HCT116 (cell line): ENCODE data around the gene APOBEC3F. TPM values are rescaled to one million over a fixed set of nuclear protein-coding genes. Genes with fewer than 3 reads are reported as not detected.

Experiments used
- ATAC-seq: fragments of 200-7000 bp; cut with Tn5 transposase; 2 replicates; pipeline ENCODE4 v1.9.1; 2020; ENCODE audit warnings: mild to moderate bottlenecking, moderate library complexity
- BruUV-seq: library from RNA; stranded (reverse); fragments of 400-500 nt; replicated peaks from 2 replicates; lab custom pipeline; 2021; lab: Mats Ljungman, UMichigan
- CTCF ChIA-PET: fragments of 300-600 bp; sonication (Branson Sonifier 250); formaldehyde crosslinking; loops from one replicate; lab custom pipeline; 2021; ENCODE audit warnings: antibody characterized with exemption; lab: Charles Lee
- POLR2A ChIA-PET: fragments of 300-600, 350-600 bp; sonication (Branson Sonifier 250); formaldehyde crosslinking; loops from one replicate; lab custom pipeline; 2021; ENCODE audit warnings: antibody characterized with exemption; lab: Charles Lee
- RAD21 ChIA-PET, 2 experiments: fragments of 300-600 bp; sonication (Branson Sonifier 250); formaldehyde crosslinking; loops; one replicate each; lab custom pipeline; 2023; ENCODE audit warnings: low total read pairs in 2 of 2; ENCODE audit not compliant: uncharacterized antibody in 2 of 2, unreplicated experiment in 2 of 2, low non-redundant PET in 1 of 2; lab: Charles Lee
- DNase-seq: peaks from one replicate; pipeline ENCODE4 v3.0.0-alpha.2; 2010; ENCODE audit warnings: low read depth, low spot score
- H2AFZ ChIP-seq: fragments of 200-600 bp; shearing (Covaris generic), sonication (generic); 2 replicates; pipeline ENCODE4 v1.6.1; 2017; ENCODE audit warnings: low read depth, mixed run types, mixed read lengths, antibody characterized with exemption, low read length; ENCODE audit not compliant: poor library complexity, severe bottlenecking
- H3K27ac ChIP-seq: 2 replicates; pipeline ENCODE4 v1.5.1; 2012; ENCODE audit warnings: low read depth, low read length
- H3K27me3 ChIP-seq: fragments of 200-600 bp; sonication (generic); 2 replicates; pipeline ENCODE4 v1.6.1; 2016; ENCODE audit warnings: mixed run types, low read length, mixed read lengths; ENCODE audit not compliant: insufficient read depth
- H3K36me3 ChIP-seq, 2 experiments: fragments of 200-500 bp in 1 of 2; fragments of 200-600 bp in 1 of 2; sonication (Bioruptor generic) in 1 of 2; sonication (generic) in 1 of 2; 2 replicates each; pipeline versions ENCODE4 v1.5.1 to v1.6.1; 2014 to 2016; ENCODE audit warnings: low read length in 2 of 2, inconsistent platforms in 1 of 2, mixed read lengths in 1 of 2, mixed run types in 1 of 2; ENCODE audit not compliant: insufficient read depth in 2 of 2, control insufficient read depth in 1 of 2
- H3K4me1 ChIP-seq, 2 experiments: fragments of 200-600 bp in 1 of 2; sonication (generic) in 1 of 2; 2 replicates each; pipeline versions ENCODE4 v1.5.1 to v1.6.1; 2012 to 2017; ENCODE audit warnings: low read length in 2 of 2, inconsistent platforms in 1 of 2, mild to moderate bottlenecking in 1 of 2, mixed read lengths in 1 of 2, mixed run types in 1 of 2, moderate library complexity in 1 of 2; ENCODE audit not compliant: insufficient read depth in 2 of 2, control insufficient read depth in 1 of 2
- H3K4me2 ChIP-seq: fragments of 200-600 bp; sonication (generic); 2 replicates; pipeline ENCODE4 v1.6.1; 2017; ENCODE audit warnings: mixed run types, low read length, mixed read lengths
- H3K4me3 ChIP-seq, 2 experiments: fragments of 200-600 bp in 1 of 2; sonication (generic) in 1 of 2; replicated peaks in 1 of 2; 2 replicates each; pipeline ENCODE4 v1.5.1; 2011 to 2016; ENCODE audit warnings: low read length in 2 of 2, control low read depth in 1 of 2, low read depth in 1 of 2, mild to moderate bottlenecking in 1 of 2, mixed read lengths in 1 of 2, mixed run types in 1 of 2
- H3K79me2 ChIP-seq: fragments of 200-600 bp; sonication (generic); 2 replicates; pipeline ENCODE4 v1.6.1; 2017; ENCODE audit warnings: mild to moderate bottlenecking, mixed run types, low read length, moderate library complexity, mixed read lengths; ENCODE audit not compliant: insufficient read depth
- H3K9ac ChIP-seq: fragments of 200-600 bp; sonication (generic); 2 replicates; pipeline ENCODE4 v1.6.1; 2016; ENCODE audit warnings: low read length, mixed read lengths
- H3K9me2 ChIP-seq: fragments of 200-600 bp; sonication (generic), shearing (Covaris generic); 2 replicates; pipeline ENCODE4 v1.6.1; 2017; ENCODE audit warnings: mixed run types, mild to moderate bottlenecking, moderate library complexity; ENCODE audit not compliant: insufficient read depth
- H3K9me3 ChIP-seq, 2 experiments: fragments of 200-500 bp in 1 of 2; fragments of 200-600 bp in 1 of 2; sonication (Bioruptor generic) in 1 of 2; sonication (generic) in 1 of 2; 2 replicates each; pipeline ENCODE4 v1.6.1; 2014 to 2017; ENCODE audit warnings: low read length in 2 of 2, mixed read lengths in 2 of 2, inconsistent platforms in 1 of 2, low read depth in 1 of 2, mild to moderate bottlenecking in 1 of 2, mixed run types in 1 of 2, moderate library complexity in 1 of 2; ENCODE audit not compliant: control insufficient read depth in 1 of 2, insufficient read depth in 1 of 2
- H4K20me1 ChIP-seq: fragments of 200-600 bp; sonication (generic), shearing (Covaris generic); 2 replicates; pipeline ENCODE4 v1.6.1; 2017; ENCODE audit warnings: mixed run types, mild to moderate bottlenecking, moderate library complexity; ENCODE audit not compliant: insufficient read depth
- EGR1 ChIP-seq: IDR thresholded peaks from 2 replicates; pipeline ENCODE4 v1.6.1; 2012; ENCODE audit warnings: low read depth
- ELF1 ChIP-seq: IDR thresholded peaks from 2 replicates; pipeline ENCODE4 v1.6.1; 2012; ENCODE audit warnings: low read depth, borderline replicate concordance
- EZH2phosphoT487 ChIP-seq: fragments of 200-600 bp; IDR thresholded peaks from 2 replicates; pipeline ENCODE4 v1.6.1; 2018; ENCODE audit warnings: antibody characterized with exemption, borderline replicate concordance
- FOSL1 ChIP-seq: IDR thresholded peaks from 2 replicates; pipeline ENCODE4 v1.6.1; 2012; ENCODE audit warnings: low read depth
- JUND ChIP-seq: IDR thresholded peaks from 2 replicates; pipeline ENCODE4 v1.6.1; 2012
- RAD21 ChIP-seq: IDR thresholded peaks from 2 replicates; pipeline ENCODE4 v1.6.1; 2012; ENCODE audit warnings: low read depth, mild to moderate bottlenecking
- TCF7L2 ChIP-seq: IDR thresholded peaks from 2 replicates; pipeline ENCODE4 v1.7.0; 2011; ENCODE audit warnings: borderline replicate concordance, inconsistent platforms; ENCODE audit not compliant: insufficient read depth, insufficient read length; ENCODE audit errors: extremely low read depth
- YY1 ChIP-seq: IDR thresholded peaks from 2 replicates; pipeline ENCODE4 v1.6.1; 2011; ENCODE audit warnings: low read length, low read depth, moderate library complexity, mild to moderate bottlenecking; ENCODE audit not compliant: insufficient replicate concordance; ENCODE audit errors: extremely low read depth
- ZBTB33 ChIP-seq: IDR thresholded peaks from 2 replicates; pipeline ENCODE4 v1.6.1; 2011; ENCODE audit warnings: mild to moderate bottlenecking, low read length, moderate library complexity; ENCODE audit not compliant: insufficient replicate concordance; ENCODE audit errors: extremely low read depth
- ZNF274 ChIP-seq: fragments of 200-500 bp; sonication (Bioruptor generic); IDR thresholded peaks from 2 replicates; pipeline ENCODE4 v1.6.1; 2014; ENCODE audit warnings: mild to moderate bottlenecking, low read depth, low read length, inconsistent platforms
- intact Hi-C: fragments of 100-400 bp; cut with micrococcal nuclease; formaldehyde crosslinking; loops from 2 replicates; pipeline ENCODE4 v1.10.0; 2022
- total RNA-seq: library from RNA; stranded (reverse); gene quantifications from one replicate; pipeline ENCODE4 v1.2.1, GENCODE V29; 2021; ENCODE audit not compliant: unreplicated experiment
- TF ChIP-seq, protein P1 (sequence below): IDR thresholded peaks from 2 replicates; pipeline ENCODE4 v1.6.1; 2012; ENCODE audit warnings: low read depth

The APOBEC3F gene
- total RNA-seq, 1 experiment from 2014 or later = 11.1 TPM

DNA sequence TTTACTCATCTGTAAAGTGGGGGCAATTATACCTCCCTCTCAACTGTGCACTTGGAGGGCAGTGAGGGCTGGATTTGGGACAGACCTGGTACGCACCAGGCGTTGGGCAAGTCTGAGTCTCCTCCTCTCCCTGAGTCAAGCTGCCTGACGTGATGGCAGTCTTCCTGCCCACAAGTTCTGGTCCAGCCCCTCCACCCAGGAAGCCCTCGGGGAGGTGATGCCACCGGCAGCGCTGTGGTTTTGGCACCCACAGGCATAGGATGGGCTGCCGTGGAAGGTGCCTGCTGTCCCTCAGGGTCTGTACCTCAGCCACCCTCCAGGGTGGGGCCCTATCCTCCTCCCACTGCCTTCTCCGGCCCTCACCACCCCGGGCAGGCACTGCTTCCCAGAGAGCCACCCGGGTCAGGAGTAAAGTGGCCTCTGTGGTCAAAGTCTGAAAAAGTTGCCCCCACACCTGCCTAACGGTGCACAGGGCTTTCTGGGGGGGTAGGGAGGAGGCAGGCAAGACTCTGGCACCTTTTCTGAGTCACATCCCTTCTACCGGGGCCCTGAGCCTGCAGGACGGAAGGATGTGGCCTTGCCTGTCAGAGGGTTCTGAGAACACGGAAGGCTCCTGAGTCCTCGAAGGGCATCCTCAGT lies 49.9 kb downstream of the APOBEC3F start:
- Histone ChIP-seq H2AFZ (no peak overlapping the region), H3K4me2 (no peak overlapping the region), H3K9ac (no peak overlapping the region)

More for the DNA sequence above, 49.9 kb downstream of the APOBEC3F start:
- ChIA-PET POLR2A (no interaction called here), CTCF (no interaction called here), RAD21 (no interaction called here)
- no peaks in the 10 kb centered on the region for H4K20me1 ChIP-seq
- ATAC-seq (no peak), DNase-seq (no peak)
- no peaks in the 10 kb centered on the region for H3K36me3 ChIP-seq
- intact Hi-C loops = no loop called here
- H3K9me2 ChIP-seq = no peaks in the 10 kb centered on the region
- TF ChIP-seq ZBTB33 = no peak
- TF ChIP-seq EGR1 = no peak
- no peak for TF ChIP-seq FOSL1
- TF ChIP-seq ELF1 = no peak
- TF ChIP-seq JUND = no peak
- no peak for TF ChIP-seq ZNF274
- no peak for TF ChIP-seq RAD21
- TF ChIP-seq, protein P1, sequence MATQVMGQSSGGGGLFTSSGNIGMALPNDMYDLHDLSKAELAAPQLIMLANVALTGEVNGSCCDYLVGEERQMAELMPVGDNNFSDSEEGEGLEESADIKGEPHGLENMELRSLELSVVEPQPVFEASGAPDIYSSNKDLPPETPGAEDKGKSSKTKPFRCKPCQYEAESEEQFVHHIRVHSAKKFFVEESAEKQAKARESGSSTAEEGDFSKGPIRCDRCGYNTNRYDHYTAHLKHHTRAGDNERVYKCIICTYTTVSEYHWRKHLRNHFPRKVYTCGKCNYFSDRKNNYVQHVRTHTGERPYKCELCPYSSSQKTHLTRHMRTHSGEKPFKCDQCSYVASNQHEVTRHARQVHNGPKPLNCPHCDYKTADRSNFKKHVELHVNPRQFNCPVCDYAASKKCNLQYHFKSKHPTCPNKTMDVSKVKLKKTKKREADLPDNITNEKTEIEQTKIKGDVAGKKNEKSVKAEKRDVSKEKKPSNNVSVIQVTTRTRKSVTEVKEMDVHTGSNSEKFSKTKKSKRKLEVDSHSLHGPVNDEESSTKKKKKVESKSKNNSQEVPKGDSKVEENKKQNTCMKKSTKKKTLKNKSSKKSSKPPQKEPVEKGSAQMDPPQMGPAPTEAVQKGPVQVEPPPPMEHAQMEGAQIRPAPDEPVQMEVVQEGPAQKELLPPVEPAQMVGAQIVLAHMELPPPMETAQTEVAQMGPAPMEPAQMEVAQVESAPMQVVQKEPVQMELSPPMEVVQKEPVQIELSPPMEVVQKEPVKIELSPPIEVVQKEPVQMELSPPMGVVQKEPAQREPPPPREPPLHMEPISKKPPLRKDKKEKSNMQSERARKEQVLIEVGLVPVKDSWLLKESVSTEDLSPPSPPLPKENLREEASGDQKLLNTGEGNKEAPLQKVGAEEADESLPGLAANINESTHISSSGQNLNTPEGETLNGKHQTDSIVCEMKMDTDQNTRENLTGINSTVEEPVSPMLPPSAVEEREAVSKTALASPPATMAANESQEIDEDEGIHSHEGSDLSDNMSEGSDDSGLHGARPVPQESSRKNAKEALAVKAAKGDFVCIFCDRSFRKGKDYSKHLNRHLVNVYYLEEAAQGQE = no peak
- TF ChIP-seq TCF7L2 = no peak
- no peak for TF ChIP-seq EZH2phosphoT487
- TF ChIP-seq YY1 = no peak
- BruUV-seq = no TSS peak
- no peak overlapping the region for H3K27ac ChIP-seq
- H3K27me3 ChIP-seq = no peaks in the 10 kb centered on the region
- peaks cover 0 to 6% of the 10 kb centered on the region in 2 experiments; a peak in 1 of 4 replicates for H3K4me1 ChIP-seq
- H3K9me3 ChIP-seq = no peaks in the 10 kb centered on the region
- no peak overlapping the region for H3K4me3 ChIP-seq
- no peaks in the 10 kb centered on the region for H3K79me2 ChIP-seq
